ENCODE measurements around the gene ZNF738.

ZNF738 gene

GRCh38 chr19:21326169-21326568, 32.6 kb upstream of the ZNF738 start:
- no peak for DNase-seq

GRCh38 chr19:21328406-21328805, 30.4 kb upstream of the ZNF738 start:
- no peak overlapping the region for H2BK15ac ChIP-seq (ENCODE audit: low read depth, poor library complexity, severe bottlenecking)
- no peaks in the 10 kb centered on the region for H3K4me1 ChIP-seq (ENCODE audit: control insufficient read depth, insufficient read depth, low read depth, low read length)
- H2BK120ac ChIP-seq (ENCODE audit: low read depth, low read length), result no peak overlapping the region
- H3K4me3 ChIP-seq (ENCODE audit: insufficient read depth in 1 of 2, low read depth in 1 of 2, low read length in 2 of 2), result peak overlapping the region; percentile 77 to 93
- DNase-seq, result no peak
- no peak overlapping the region for H3K4ac ChIP-seq (ENCODE audit: low read depth in 1 of 2, low read length in 2 of 2)
- peak overlapping the region; percentile 96 for H3K4me2 ChIP-seq (ENCODE audit: low read length, poor library complexity, severe bottlenecking)
- H3K18ac ChIP-seq (ENCODE audit: low read depth in 1 of 2, low read length in 2 of 2), result no peak overlapping the region
- H2AFZ ChIP-seq (ENCODE audit: low read depth, low read length), result no peak overlapping the region
- no peak overlapping the region for H2BK5ac ChIP-seq (ENCODE audit: low read depth, low read length, poor library complexity, severe bottlenecking)
- peak overlapping the region; percentile 98 for H3K9ac ChIP-seq (ENCODE audit: low read length)
- H3K23ac ChIP-seq (ENCODE audit: low read length in 2 of 2), result no peak overlapping the region
- no peak overlapping the region for H4K8ac ChIP-seq (ENCODE audit: low read length)
- H2BK12ac ChIP-seq (ENCODE audit: low read length in 2 of 2), result no peak overlapping the region
- peaks cover 3% of the 10 kb centered on the region for H3K79me1 ChIP-seq (replicated peaks; ENCODE audit: low read length, poor library complexity, severe bottlenecking)
- peaks cover 11 to 12% of the 10 kb centered on the region in 2 experiments for H3K36me3 ChIP-seq (ENCODE audit: control insufficient read depth in 1 of 2, insufficient read depth in 2 of 2, low read depth in 1 of 2, low read length in 2 of 2)
- H3K9me3 ChIP-seq (ENCODE audit: control insufficient read depth, low read length), result peaks cover 23% of the 10 kb centered on the region
- no peak overlapping the region for H2AK5ac ChIP-seq (ENCODE audit: low read length, severe bottlenecking)
- WGBS, result 2% methylated on average over 5 of the region's 6 CpGs
- H3K14ac ChIP-seq (ENCODE audit: low read length in 2 of 2), result no peak overlapping the region
- H3K27me3 ChIP-seq (ENCODE audit: control insufficient read depth in 1 of 2, insufficient read depth in 1 of 2, low read length in 2 of 2), result no peaks in the 10 kb centered on the region
- H3K27ac ChIP-seq (ENCODE audit: low read length, poor library complexity, severe bottlenecking), result peak overlapping the region; percentile 98
- no peak overlapping the region for H4K91ac ChIP-seq (ENCODE audit: low read length)

More at GRCh38 chr19:21326169-21326568, 32.6 kb upstream of the ZNF738 start:
- Histone ChIP-seq H3K4me1 (ENCODE audit: control insufficient read depth, insufficient read depth, low read depth, low read length) (no peaks in the 10 kb centered on the region), H4K91ac (ENCODE audit: low read length) (no peak overlapping the region), H2AK5ac (ENCODE audit: low read length, severe bottlenecking) (no peak overlapping the region), H3K27me3 (ENCODE audit: control insufficient read depth in 1 of 2, insufficient read depth in 1 of 2, low read length in 2 of 2) (no peaks in the 10 kb centered on the region), H2BK5ac (ENCODE audit: low read depth, low read length, poor library complexity, severe bottlenecking) (no peak overlapping the region), H2BK15ac (ENCODE audit: low read depth, poor library complexity, severe bottlenecking) (no peak overlapping the region), H3K79me1 (replicated peaks; ENCODE audit: low read length, poor library complexity, severe bottlenecking) (peaks cover 8% of the 10 kb centered on the region), H3K23ac (ENCODE audit: low read length in 2 of 2) (no peak overlapping the region), H3K27ac (ENCODE audit: low read length, poor library complexity, severe bottlenecking) (no peak overlapping the region), H3K4me2 (ENCODE audit: low read length, poor library complexity, severe bottlenecking) (no peak overlapping the region), H3K4ac (ENCODE audit: low read depth in 1 of 2, low read length in 2 of 2) (no peak overlapping the region), H3K9me3 (ENCODE audit: control insufficient read depth, low read length) (peaks cover 28% of the 10 kb centered on the region), H3K9ac (ENCODE audit: low read length) (no peak overlapping the region), H3K14ac (ENCODE audit: low read length in 2 of 2) (no peak overlapping the region), H3K36me3 (ENCODE audit: control insufficient read depth in 1 of 2, insufficient read depth in 2 of 2, low read depth in 1 of 2, low read length in 2 of 2) (peaks cover 12 to 23% of the 10 kb centered on the region in 2 experiments), H3K18ac (ENCODE audit: low read depth in 1 of 2, low read length in 2 of 2) (no peak overlapping the region), H3K4me3 (ENCODE audit: insufficient read depth in 1 of 2, low read depth in 1 of 2, low read length in 2 of 2) (peak overlapping the region in 1 of 2 experiments; percentile 4), H2BK12ac (ENCODE audit: low read length in 2 of 2) (no peak overlapping the region), H2AFZ (ENCODE audit: low read depth, low read length) (no peak overlapping the region), H4K8ac (ENCODE audit: low read length) (no peak overlapping the region), H2BK120ac (ENCODE audit: low read depth, low read length) (no peak overlapping the region)
- 100% methylated on average over 1 of the region's 2 CpGs for WGBS

GRCh38 chr19:21328885-21329605, 29.8 kb upstream of the ZNF738 start, which contains the start of gene ZNF708:
Gene ZNF708 (minus strand): TSS chr19:21329410. CDS start chr19:21329212, 198 bp downstream.
- H3K27ac ChIP-seq (ENCODE audit: low read length, poor library complexity, severe bottlenecking), result peak within 1 kb of the TSS; percentile 98
- under 1% methylated on average over 31 of the region's 32 CpGs for WGBS
- DNase-seq, result peak; percentile 95
- peak within 1 kb of the TSS; percentile 93 for H4K91ac ChIP-seq (ENCODE audit: low read length)
- peak within 1 kb of the TSS; percentile 72 for H2AFZ ChIP-seq (ENCODE audit: low read depth, low read length)
- peak within 1 kb of the TSS; percentile 77 to 93 for H3K4me3 ChIP-seq (ENCODE audit: insufficient read depth in 1 of 2, low read depth in 1 of 2, low read length in 2 of 2)
- H2BK5ac ChIP-seq (ENCODE audit: low read depth, low read length, poor library complexity, severe bottlenecking), result peak within 1 kb of the TSS; percentile 91
- peak within 1 kb of the TSS; percentile 67 for H2BK15ac ChIP-seq (ENCODE audit: low read depth, poor library complexity, severe bottlenecking)
- peak within 1 kb of the TSS; percentile 96 for H3K4me2 ChIP-seq (ENCODE audit: low read length, poor library complexity, severe bottlenecking)
- peak within 1 kb of the TSS; percentile 98 for H3K9ac ChIP-seq (ENCODE audit: low read length)
- H3K18ac ChIP-seq (ENCODE audit: low read depth in 1 of 2, low read length in 2 of 2), result peak within 1 kb of the TSS; percentile 88 to 96
- peak within 1 kb of the TSS in 1 of 2 experiments; percentile 79 for H3K23ac ChIP-seq (ENCODE audit: low read length in 2 of 2)
- H3K4ac ChIP-seq (ENCODE audit: low read depth in 1 of 2, low read length in 2 of 2), result peak within 1 kb of the TSS; percentile 60 to 98
- H2BK12ac ChIP-seq (ENCODE audit: low read length in 2 of 2), result no peak within 1 kb of the TSS
- peak within 1 kb of the TSS; percentile 92 for H2BK120ac ChIP-seq (ENCODE audit: low read depth, low read length)
- peaks cover 2% of the 10 kb centered on the region for H3K79me1 ChIP-seq (replicated peaks; ENCODE audit: low read length, poor library complexity, severe bottlenecking)
- peaks cover 8 to 12% of the 10 kb centered on the region in 2 experiments for H3K36me3 ChIP-seq (ENCODE audit: control insufficient read depth in 1 of 2, insufficient read depth in 2 of 2, low read depth in 1 of 2, low read length in 2 of 2)
- no peak within 1 kb of the TSS for H2AK5ac ChIP-seq (ENCODE audit: low read length, severe bottlenecking)
- peak within 1 kb of the TSS in 1 of 2 experiments; percentile 37 for H3K14ac ChIP-seq (ENCODE audit: low read length in 2 of 2)
- H3K27me3 ChIP-seq (ENCODE audit: control insufficient read depth in 1 of 2, insufficient read depth in 1 of 2, low read length in 2 of 2), result no peaks in the 10 kb centered on the region
- H4K8ac ChIP-seq (ENCODE audit: low read length), result peak within 1 kb of the TSS; percentile 98
- no peaks in the 10 kb centered on the region for H3K4me1 ChIP-seq (ENCODE audit: control insufficient read depth, insufficient read depth, low read depth, low read length)
- peaks cover 26% of the 10 kb centered on the region for H3K9me3 ChIP-seq (ENCODE audit: control insufficient read depth, low read length)

GRCh38 chr19:21335721-21336120, 23.1 kb upstream of the ZNF738 start:
- Histone ChIP-seq H2BK5ac (ENCODE audit: low read depth, low read length, poor library complexity, severe bottlenecking) (no peak overlapping the region), H3K4me1 (ENCODE audit: control insufficient read depth, insufficient read depth, low read depth, low read length) (no peaks in the 10 kb centered on the region), H2BK120ac (ENCODE audit: low read depth, low read length) (no peak overlapping the region), H3K9me3 (ENCODE audit: control insufficient read depth, low read length) (peaks cover 29% of the 10 kb centered on the region), H3K4ac (ENCODE audit: low read depth in 1 of 2, low read length in 2 of 2) (no peak overlapping the region), H3K23ac (ENCODE audit: low read length in 2 of 2) (no peak overlapping the region), H2AK5ac (ENCODE audit: low read length, severe bottlenecking) (no peak overlapping the region), H2AFZ (ENCODE audit: low read depth, low read length) (no peak overlapping the region), H4K91ac (ENCODE audit: low read length) (no peak overlapping the region), H3K18ac (ENCODE audit: low read depth in 1 of 2, low read length in 2 of 2) (no peak overlapping the region), H3K14ac (ENCODE audit: low read length in 2 of 2) (no peak overlapping the region), H3K27me3 (ENCODE audit: control insufficient read depth in 1 of 2, insufficient read depth in 1 of 2, low read length in 2 of 2) (no peaks in the 10 kb centered on the region), H2BK12ac (ENCODE audit: low read length in 2 of 2) (no peak overlapping the region), H3K9ac (ENCODE audit: low read length) (no peak overlapping the region), H3K4me2 (ENCODE audit: low read length, poor library complexity, severe bottlenecking) (no peak overlapping the region), H3K79me1 (replicated peaks; ENCODE audit: low read length, poor library complexity, severe bottlenecking) (no peaks in the 10 kb centered on the region), H3K36me3 (ENCODE audit: control insufficient read depth in 1 of 2, insufficient read depth in 2 of 2, low read depth in 1 of 2, low read length in 2 of 2) (no peaks in the 10 kb centered on the region), H3K4me3 (ENCODE audit: insufficient read depth in 1 of 2, low read depth in 1 of 2, low read length in 2 of 2) (no peak overlapping the region), H4K8ac (ENCODE audit: low read length) (no peak overlapping the region), H2BK15ac (ENCODE audit: low read depth, poor library complexity, severe bottlenecking) (no peak overlapping the region), H3K27ac (ENCODE audit: low read length, poor library complexity, severe bottlenecking) (no peak overlapping the region)
- no peak for DNase-seq
- 100% methylated on average over 1 of the region's 2 CpGs for whole genome bisulfite sequencing

All from mesenchymal stem cell (in vitro differentiated cells and primary cell).